ENCODE results near the gene NUDT2. TPM values are rescaled to one million over a fixed set of nuclear protein-coding genes. Genes with fewer than 3 reads are reported as not detected.

Gene NUDT2
- total RNA-seq, 1 donor from 2014 or later = 12.8 TPM

GRCh38 chr9:34373749-34374148, 44.4 kb downstream of the NUDT2 start:
- Histone ChIP-seq H3K36me3 (ENCODE audit: insufficient read depth, low read length) (no peaks in the 10 kb centered on the region), H3K9ac (ENCODE audit: low read length) (no peak overlapping the region), H3K9me3 (ENCODE audit: insufficient read depth, low read depth, low read length) (peaks cover 15% of the 10 kb centered on the region), H3K4me3 (ENCODE audit: insufficient read depth, low read depth, low read length) (no peak overlapping the region), H3K79me2 (ENCODE audit: insufficient read depth, low read length) (no peaks in the 10 kb centered on the region), H3K4me1 (ENCODE audit: insufficient read depth, low read length) (peaks cover 4% of the 10 kb centered on the region), H2AFZ (ENCODE audit: low read depth, low read length) (no peak overlapping the region), H3K27ac (ENCODE audit: low read depth, low read length) (no peak overlapping the region), H4K20me1 (ENCODE audit: insufficient read depth, low read length) (no peaks in the 10 kb centered on the region), H3K27me3 (ENCODE audit: insufficient read depth, low read length) (no peaks in the 10 kb centered on the region), H3K4me2 (ENCODE audit: low read length) (no peak overlapping the region)
- peaks cover 9% of the 10 kb centered on the region for H3K4me1 Mint-ChIP-seq (ENCODE audit: low read depth, unreplicated experiment)
- no peak overlapping the region for H3K27ac Mint-ChIP-seq (ENCODE audit: unreplicated experiment)
- peaks cover 6% of the 10 kb centered on the region for H3K27me3 Mint-ChIP-seq (ENCODE audit: low read depth, unreplicated experiment)
- DNase-seq (ENCODE audit: low read depth) = no peak
- H3K9me3 Mint-ChIP-seq (ENCODE audit: unreplicated experiment) = peaks cover 2% of the 10 kb centered on the region
- H3K4me3 Mint-ChIP-seq (ENCODE audit: unreplicated experiment) = no peak overlapping the region
- no peak for FAIRE-seq
- TF ChIP-seq EZH2 (IDR thresholded peaks at IDR 0.05; ENCODE audit: insufficient read depth, low read length) (no peak), CTCF (IDR thresholded peaks at IDR 0.05; ENCODE audit: insufficient read depth, low read depth, low read length) (no peak)
- peaks cover 20% of the 10 kb centered on the region for H3K36me3 Mint-ChIP-seq (ENCODE audit: low read depth, unreplicated experiment)

- peaks cover 9% of the 10 kb centered on the region for H3K4me1 Mint-ChIP-seq (ENCODE audit: low read depth, unreplicated experiment)
- no peaks in the 10 kb centered on the region for H3K27me3 ChIP-seq (ENCODE audit: insufficient read depth, low read length)
- H3K79me2 ChIP-seq (ENCODE audit: insufficient read depth, low read length) = no peaks in the 10 kb centered on the region
- no peak for FAIRE-seq
- H3K36me3 ChIP-seq (ENCODE audit: insufficient read depth, low read length) = no peaks in the 10 kb centered on the region
- H3K4me3 ChIP-seq (ENCODE audit: insufficient read depth, low read depth, low read length) = no peak overlapping the region
- H3K36me3 Mint-ChIP-seq (ENCODE audit: low read depth, unreplicated experiment) = peaks cover 16% of the 10 kb centered on the region
- no peak for DNase-seq (ENCODE audit: low read depth)
- H3K27ac Mint-ChIP-seq (ENCODE audit: unreplicated experiment) = no peak overlapping the region
- H2AFZ ChIP-seq (ENCODE audit: low read depth, low read length) = no peak overlapping the region
- H3K9ac ChIP-seq (ENCODE audit: low read length) = no peak overlapping the region
- TF ChIP-seq CTCF (IDR thresholded peaks at IDR 0.05; ENCODE audit: insufficient read depth, low read depth, low read length) (no peak), EZH2 (IDR thresholded peaks at IDR 0.05; ENCODE audit: insufficient read depth, low read length) (no peak)
- H3K27me3 Mint-ChIP-seq (ENCODE audit: low read depth, unreplicated experiment) = peaks cover 9% of the 10 kb centered on the region
- H3K4me2 ChIP-seq (ENCODE audit: low read length) = no peak overlapping the region
- no peak overlapping the region for H3K27ac ChIP-seq (ENCODE audit: low read depth, low read length)
- H4K20me1 ChIP-seq (ENCODE audit: insufficient read depth, low read length) = no peaks in the 10 kb centered on the region
- no peak overlapping the region for H3K4me3 Mint-ChIP-seq (ENCODE audit: unreplicated experiment)
- H3K9me3 ChIP-seq (ENCODE audit: insufficient read depth, low read depth, low read length) = peaks cover 15% of the 10 kb centered on the region
- no peaks in the 10 kb centered on the region for H3K9me3 Mint-ChIP-seq (ENCODE audit: unreplicated experiment)
- H3K4me1 ChIP-seq (ENCODE audit: insufficient read depth, low read length) = peaks cover 4% of the 10 kb centered on the region
These were observed 45.0 kb downstream of the NUDT2 start for GRCh38 chr9:34374339-34374738.

- FAIRE-seq = no peak
- Mint-ChIP-seq H3K9me3 (ENCODE audit: unreplicated experiment) (no peaks in the 10 kb centered on the region), H3K4me1 (ENCODE audit: low read depth, unreplicated experiment) (peaks cover 9% of the 10 kb centered on the region), H3K27ac (ENCODE audit: unreplicated experiment) (no peak overlapping the region), H3K4me3 (ENCODE audit: unreplicated experiment) (peak overlapping the region; percentile 88), H3K27me3 (ENCODE audit: low read depth, unreplicated experiment) (peaks cover 10% of the 10 kb centered on the region), H3K36me3 (ENCODE audit: low read depth, unreplicated experiment) (peaks cover 15% of the 10 kb centered on the region)
- no peak for DNase-seq (ENCODE audit: low read depth)
- Histone ChIP-seq H3K36me3 (ENCODE audit: insufficient read depth, low read length) (no peaks in the 10 kb centered on the region), H2AFZ (ENCODE audit: low read depth, low read length) (no peak overlapping the region), H3K27me3 (ENCODE audit: insufficient read depth, low read length) (no peaks in the 10 kb centered on the region), H3K27ac (ENCODE audit: low read depth, low read length) (no peak overlapping the region), H3K4me2 (ENCODE audit: low read length) (no peak overlapping the region), H3K79me2 (ENCODE audit: insufficient read depth, low read length) (no peaks in the 10 kb centered on the region), H3K4me1 (ENCODE audit: insufficient read depth, low read length) (peaks cover 4% of the 10 kb centered on the region), H4K20me1 (ENCODE audit: insufficient read depth, low read length) (no peaks in the 10 kb centered on the region), H3K9ac (ENCODE audit: low read length) (no peak overlapping the region), H3K9me3 (ENCODE audit: insufficient read depth, low read depth, low read length) (peaks cover 15% of the 10 kb centered on the region), H3K4me3 (ENCODE audit: insufficient read depth, low read depth, low read length) (no peak overlapping the region)
- TF ChIP-seq CTCF (IDR thresholded peaks at IDR 0.05; ENCODE audit: insufficient read depth, low read depth, low read length) = no peak
These were observed 45.7 kb downstream of the NUDT2 start for GRCh38 chr9:34374905-34375552.
